Left ventricle myocardium superior (tissue), 1 donor: Measurements from ENCODE around the gene NACA. TPM values are rescaled to one million over a fixed set of nuclear protein-coding genes. Genes with fewer than 3 reads are reported as not detected.

Experiments used
- total RNA-seq: library from RNA; stranded (reverse); fragmentation: NEBNext Ultra II Directional; extraction: Animal tissue kit (Norgen Biotek cat#: 25700); gene quantifications from one replicate; pipeline ENCODE4 v1.2.1, GENCODE V29; 2021
- donor health status: DM: no; HTN: yes; CAD: no; lungs with severe emphysema.

Gene NACA
- total RNA-seq, 1 donor from 2014 or later = 540 TPM

Other genes starting within 250 kb of the NACA start
- 0.57 TPM for gene GLS2, start 237.1 kb downstream of the NACA start, total RNA-seq
- gene RBMS2, start 203.5 kb downstream of the NACA start, total RNA-seq = 26.9 TPM
- gene BAZ2A, start 95.0 kb downstream of the NACA start, total RNA-seq = 34.7 TPM
- 3,327 TPM for gene ATP5F1B, start 79.3 kb downstream of the NACA start, total RNA-seq
- gene PTGES3, start 37.0 kb downstream of the NACA start, total RNA-seq = 137 TPM
- 4.0 TPM for gene PRIM1, start 27.0 kb upstream of the NACA start, total RNA-seq
- gene HSD17B6, start 38.0 kb upstream of the NACA start, total RNA-seq = 0.25 TPM
- not detected for gene SDR9C7, start 209.1 kb upstream of the NACA start, total RNA-seq
- gene RDH16, start 232.3 kb upstream of the NACA start, total RNA-seq = 0.12 TPM